CD4-positive, CD25-positive, alpha-beta regulatory T cell (primary cell): ENCODE results near the gene PCSK6. TPM values are rescaled to one million over a fixed set of nuclear protein-coding genes. Genes with fewer than 3 reads are reported as not detected.
"Not testable (repeated sequence)": the region's sequence is repeated elsewhere in the genome, so short reads cannot be mapped to it uniquely, and the experiment has no call there.

Experiments used
- ATAC-seq, 2 donors: fragments of 150-1000 bp; cut with Tn5 transposase; one replicate each; pipeline ENCODE4 v1.10.0; 2021; ENCODE audit warnings: low read depth in 2 of 2, moderate number of reproducible peaks in 2 of 2, moderate library complexity in 1 of 2
- DNase-seq, 3 donors: peaks; one replicate each; pipeline versions ENCODE4 v3.0.0 to v3.0.0-alpha.2; 2012 to 2022; ENCODE audit warnings: mixed read lengths in 1 of 3
- H3K27ac ChIP-seq: one replicate; pipeline ENCODE4 v1.7.0; 2013; ENCODE audit warnings: mild to moderate bottlenecking, low read length; ENCODE audit not compliant: insufficient read depth, poor library complexity, severe bottlenecking
- H3K27me3 ChIP-seq: one replicate; pipeline ENCODE4 v1.7.0; 2013; ENCODE audit warnings: low read length; ENCODE audit not compliant: control insufficient read depth, insufficient read depth
- H3K36me3 ChIP-seq: one replicate; pipeline ENCODE4 v1.7.0; 2013; ENCODE audit warnings: mild to moderate bottlenecking, low read length, moderate library complexity; ENCODE audit not compliant: control insufficient read depth, insufficient read depth
- H3K4me1 ChIP-seq: 2 replicates; pipeline ENCODE4 v1.7.0; 2013; ENCODE audit warnings: mild to moderate bottlenecking, low read length; ENCODE audit not compliant: insufficient read depth, control insufficient read depth, poor library complexity, severe bottlenecking
- H3K4me3 ChIP-seq: one replicate; pipeline ENCODE4 v1.7.0; 2013; ENCODE audit warnings: low read depth, mild to moderate bottlenecking, low read length, moderate library complexity
- H3K9me3 ChIP-seq, 2 experiments: 1 replicate in 1 of 2; 2 replicates in 1 of 2; pipeline ENCODE4 v1.7.0; 2013; ENCODE audit warnings: low read length in 2 of 2, mild to moderate bottlenecking in 1 of 2, moderate library complexity in 1 of 2; ENCODE audit not compliant: control insufficient read depth in 2 of 2
- H3K27ac Mint-ChIP-seq, 3 donors: one replicate each; pipeline ENCODE4 v1.8.0; 2020 to 2022; ENCODE audit warnings: mild to moderate bottlenecking in 3 of 3, mixed read lengths in 3 of 3, moderate library complexity in 2 of 3
- H3K27me3 Mint-ChIP-seq: one replicate; pipeline ENCODE4 v1.8.0; 2022; ENCODE audit warnings: mild to moderate bottlenecking, mixed read lengths
- H3K36me3 Mint-ChIP-seq: one replicate; pipeline ENCODE4 v1.8.0; 2020; ENCODE audit warnings: mixed read lengths
- H3K4me1 Mint-ChIP-seq, 4 donors: one replicate each; pipeline ENCODE4 v1.8.0; 2020 to 2022; ENCODE audit warnings: mixed read lengths in 4 of 4, mild to moderate bottlenecking in 1 of 4
- H3K4me3 Mint-ChIP-seq, 4 donors: one replicate each; pipeline ENCODE4 v1.8.0; 2020 to 2022; ENCODE audit warnings: mild to moderate bottlenecking in 4 of 4, mixed read lengths in 4 of 4, moderate library complexity in 3 of 4
- H3K9me3 Mint-ChIP-seq, 7 donors: one replicate each; pipeline ENCODE4 v1.8.0; 2020 to 2022; ENCODE audit warnings: mixed read lengths in 7 of 7, mild to moderate bottlenecking in 3 of 7, moderate library complexity in 2 of 7
- polyA plus RNA-seq, 4 donors: library from polyadenylated mRNA; unstranded; fragments of 300-500 nt; fragmentation: Illumina TruSeq; gene quantifications; one replicate each; pipeline ENCODE4 v1.2.3, GENCODE V29; 2021
- total RNA-seq: library from RNA; stranded (reverse); gene quantifications from one replicate; pipeline ENCODE4 v1.2.3, GENCODE V29; 2022

The PCSK6 gene
- total and polyA plus RNA-seq, 5 donors from 2014 or later = 0.07 to 1.1 (median 0.22) TPM; not detected in 1

- Histone ChIP-seq H3K9me3 (peaks cover 3 to 15% of the 10 kb centered on the region in 2 experiments), H3K4me3 (no peak overlapping the region), H3K4me1 (peaks cover 4% of the 10 kb centered on the region), H3K27me3 (peaks cover 7% of the 10 kb centered on the region), H3K27ac (no peak overlapping the region), H3K36me3 (no peaks in the 10 kb centered on the region)
- H3K9me3 Mint-ChIP-seq = peaks cover 0 to 26% (median 7%) of the 10 kb centered on the region in 7 donors
- peaks cover 0 to 18% (median 2%) of the 10 kb centered on the region in 4 donors for H3K4me1 Mint-ChIP-seq
- no peaks in the 10 kb centered on the region for H3K36me3 Mint-ChIP-seq
- ATAC-seq (no peak), DNase-seq (no peak)
- peaks cover 6% of the 10 kb centered on the region for H3K27me3 Mint-ChIP-seq
- H3K4me3 Mint-ChIP-seq = no peak overlapping the region
- H3K27ac Mint-ChIP-seq = no peak overlapping the region
Measured at GRCh38 chr15:101337976-101338375, 151.5 kb downstream of the PCSK6 start.

DNA sequence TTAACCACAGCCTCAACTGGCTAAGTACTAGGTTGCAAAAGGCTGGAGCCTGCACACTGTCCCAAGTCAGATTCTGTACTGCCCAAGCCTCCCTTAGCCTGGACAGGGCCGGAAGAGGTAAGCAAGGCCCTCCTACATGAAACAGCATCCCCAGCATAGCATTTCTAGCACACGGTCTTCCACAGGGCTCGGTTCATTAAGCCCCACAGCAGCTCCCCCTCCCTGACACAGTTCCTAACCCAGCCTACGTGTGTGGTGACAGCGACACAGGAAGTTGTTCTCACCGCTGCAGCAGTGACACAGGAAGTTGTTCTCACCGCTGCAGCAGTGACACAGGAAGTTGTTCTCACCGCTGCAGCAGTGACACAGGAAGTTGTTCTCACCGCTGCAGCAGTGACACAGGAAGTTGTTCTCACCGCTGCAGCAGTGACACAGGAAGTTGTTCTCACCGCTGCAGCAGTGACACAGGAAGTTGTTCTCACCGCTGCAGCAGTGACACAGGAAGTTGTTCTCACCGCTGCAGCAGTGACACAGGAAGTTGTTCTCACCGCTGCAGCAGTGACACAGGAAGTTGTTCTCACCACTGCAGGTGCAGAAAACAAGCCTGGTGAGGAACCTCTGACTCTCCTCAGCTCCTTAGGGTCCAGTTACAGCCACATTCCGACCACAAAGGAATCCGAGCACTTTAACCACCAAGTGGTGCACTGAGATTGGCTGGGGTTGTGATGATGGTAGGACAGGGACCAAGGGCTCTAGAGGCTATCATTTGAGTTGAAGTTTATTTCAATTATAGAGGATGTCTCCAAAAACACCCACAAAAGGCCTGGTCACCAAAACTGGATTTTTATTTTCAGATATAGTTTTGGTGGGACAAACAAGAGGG is 155.4 kb downstream of the PCSK6 start:
- Mint-ChIP-seq H3K9me3 (peaks cover 0 to 22% (median 7%) of the 10 kb centered on the region in 7 donors), H3K27ac (peak overlapping the region; percentile 82 to 98 (median 91)), H3K4me3 (peak overlapping the region in 3 of 4 donors; percentile 26 to 81 (median 60)), H3K4me1 (peaks cover 0 to 20% (median 2%) of the 10 kb centered on the region in 4 donors)
- not testable (repeated sequence) for H3K4me1 ChIP-seq, H3K36me3 ChIP-seq, H3K27me3 ChIP-seq, H3K36me3 Mint-ChIP-seq, H3K4me3 ChIP-seq, H3K27me3 Mint-ChIP-seq
- H3K27ac ChIP-seq = peak overlapping the region; percentile 79
- DNase-seq = peak; percentile 28 to 67 (median 47)
- H3K9me3 ChIP-seq = peaks cover 3 to 22% of the 10 kb centered on the region in 2 experiments
- ATAC-seq = peak; percentile 79 to 84

DNA sequence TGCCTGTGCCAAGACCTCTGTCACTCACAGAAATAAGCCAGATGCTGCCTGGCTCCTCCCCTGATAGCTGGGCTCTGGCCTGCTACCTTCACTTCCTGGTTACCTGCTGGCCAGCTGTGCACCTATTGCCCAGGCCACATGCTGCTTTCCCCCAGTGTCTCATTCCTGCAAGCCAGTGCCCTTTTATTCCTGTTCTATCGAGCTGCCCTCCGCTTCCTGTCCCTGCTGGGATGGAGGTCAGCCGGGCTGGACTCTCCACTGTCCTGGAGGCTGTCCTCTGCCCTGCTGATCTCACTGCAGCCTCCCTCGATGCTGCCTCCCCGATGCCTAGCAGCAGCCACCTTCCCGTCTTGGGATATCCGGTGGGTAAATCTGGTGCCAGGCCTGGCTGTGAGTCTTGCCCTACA is 157.4 kb downstream of the PCSK6 start:
- Histone ChIP-seq H3K9me3 (peaks cover 3 to 22% of the 10 kb centered on the region in 2 experiments), H3K27me3 (no peaks in the 10 kb centered on the region), H3K4me3 (no peak overlapping the region), H3K4me1 (peaks cover 4% of the 10 kb centered on the region), H3K27ac (no peak overlapping the region), H3K36me3 (no peaks in the 10 kb centered on the region)
- no peaks in the 10 kb centered on the region for H3K36me3 Mint-ChIP-seq
- ATAC-seq (no peak), DNase-seq (no peak)
- H3K27ac Mint-ChIP-seq = no peak overlapping the region
- peak overlapping the region in 1 of 4 donors; percentile 60 for H3K4me3 Mint-ChIP-seq
- H3K9me3 Mint-ChIP-seq = peaks cover 0 to 22% (median 7%) of the 10 kb centered on the region in 7 donors
- peaks cover 0 to 20% (median 2%) of the 10 kb centered on the region in 4 donors for H3K4me1 Mint-ChIP-seq
- H3K27me3 Mint-ChIP-seq = no peaks in the 10 kb centered on the region

DNA sequence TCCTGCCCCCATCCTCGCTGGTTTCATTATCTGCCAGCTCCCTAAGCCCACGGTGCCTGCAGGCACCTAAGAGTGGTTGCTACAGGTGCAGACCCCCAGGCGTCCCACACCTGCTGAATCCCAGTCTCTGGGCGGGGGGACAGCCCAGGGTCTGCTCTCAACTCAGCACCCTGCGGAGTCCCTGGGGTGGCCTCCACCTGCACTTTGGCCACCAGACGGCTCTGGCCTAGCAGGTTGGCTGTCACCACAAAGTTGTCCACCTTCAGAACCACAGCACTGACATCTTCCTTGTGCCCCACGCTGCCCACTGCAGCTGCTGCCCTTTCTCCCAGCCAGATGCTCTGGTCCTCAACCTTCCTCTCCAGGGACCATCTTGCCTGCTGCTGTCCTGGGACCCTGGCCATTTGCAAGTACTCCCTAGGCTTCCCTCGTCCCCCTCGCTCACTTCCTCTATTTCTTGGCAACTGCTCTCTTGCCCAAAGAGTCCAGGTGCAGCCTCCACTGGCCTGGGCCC is 159.6 kb downstream of the PCSK6 start:
- peaks cover 0 to 15% (median 2%) of the 10 kb centered on the region in 7 donors for H3K9me3 Mint-ChIP-seq
- H3K27me3 Mint-ChIP-seq = no peaks in the 10 kb centered on the region
- no peak overlapping the region for H3K27ac ChIP-seq
- no peak overlapping the region for H3K4me3 ChIP-seq
- DNase-seq = no peak
- no peaks in the 10 kb centered on the region for H3K36me3 ChIP-seq
- H3K4me1 Mint-ChIP-seq = peaks cover 0 to 17% (median 2%) of the 10 kb centered on the region in 4 donors
- ATAC-seq = no peak
- no peaks in the 10 kb centered on the region for H3K27me3 ChIP-seq
- H3K36me3 Mint-ChIP-seq = no peaks in the 10 kb centered on the region
- peaks cover 3 to 19% of the 10 kb centered on the region in 2 experiments for H3K9me3 ChIP-seq
- peak overlapping the region in 1 of 3 donors; percentile 75 for H3K27ac Mint-ChIP-seq
- no peak overlapping the region for H3K4me3 Mint-ChIP-seq
- peaks cover 4% of the 10 kb centered on the region for H3K4me1 ChIP-seq

DNA sequence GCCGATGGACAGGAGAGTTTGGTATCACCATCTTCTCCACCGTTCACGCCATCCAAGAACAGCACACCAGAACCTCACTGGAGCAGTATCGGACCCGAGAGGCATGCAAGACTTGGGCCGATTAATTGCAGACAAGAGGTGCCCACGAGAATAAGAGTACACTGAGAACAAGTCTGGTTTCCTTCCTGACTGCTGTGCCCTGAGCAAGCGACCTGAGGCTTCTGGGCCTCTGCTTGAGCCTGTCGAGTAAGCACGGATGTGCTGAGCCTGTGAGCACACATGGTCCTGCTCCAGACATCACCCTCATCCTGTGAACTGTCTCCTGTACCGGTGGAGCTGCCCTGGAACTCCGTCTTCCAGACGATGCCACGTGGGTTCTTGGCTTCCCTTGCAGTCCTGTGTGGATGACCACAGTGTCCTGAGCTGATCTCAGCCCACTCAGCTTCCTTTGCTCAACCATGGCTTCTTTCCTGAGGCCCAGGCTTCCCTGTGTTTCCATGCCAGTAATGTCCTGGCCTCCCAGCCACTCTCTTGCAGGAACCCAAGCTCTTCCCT is 160.1 kb downstream of the PCSK6 start:
- no peaks in the 10 kb centered on the region for H3K36me3 ChIP-seq
- Mint-ChIP-seq H3K27ac (no peak overlapping the region), H3K4me1 (peaks cover 0 to 12% (median under 1%) of the 10 kb centered on the region in 4 donors), H3K4me3 (no peak overlapping the region), H3K9me3 (peaks cover 0 to 10% (median 2%) of the 10 kb centered on the region in 7 donors), H3K27me3 (no peaks in the 10 kb centered on the region), H3K36me3 (no peaks in the 10 kb centered on the region)
- no peak for ATAC-seq
- DNase-seq = no peak
- H3K4me3 ChIP-seq = no peak overlapping the region
- H3K27ac ChIP-seq = no peak overlapping the region
- H3K27me3 ChIP-seq = no peaks in the 10 kb centered on the region
- H3K9me3 ChIP-seq = peaks cover 3 to 14% of the 10 kb centered on the region in 2 experiments
- H3K4me1 ChIP-seq = peaks cover 4% of the 10 kb centered on the region

DNA sequence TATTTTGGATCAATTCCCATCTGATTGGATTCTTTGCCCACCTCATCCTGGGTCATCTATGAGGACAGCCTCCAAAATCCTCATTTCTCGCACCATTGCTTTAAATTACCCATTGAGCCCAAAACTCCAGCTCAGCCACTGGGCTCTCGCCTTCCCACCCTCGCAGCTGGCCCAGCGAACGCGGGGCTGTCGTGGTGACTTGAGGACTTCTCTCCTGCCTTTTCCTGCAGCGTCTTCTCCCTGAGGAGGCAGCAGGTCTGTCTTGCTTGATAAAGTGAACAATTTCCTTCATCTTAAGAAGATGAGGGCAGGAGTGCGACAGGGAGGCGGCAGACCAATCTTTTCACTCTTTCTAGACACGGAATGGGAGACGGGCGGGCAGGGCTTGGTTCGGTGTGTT is 161.5 kb downstream of the PCSK6 start:
- Mint-ChIP-seq H3K27me3 (no peaks in the 10 kb centered on the region), H3K27ac (peak overlapping the region in 1 of 3 donors; percentile 16), H3K9me3 (peaks cover 0 to 8% (median 0%) of the 10 kb centered on the region in 7 donors), H3K4me3 (no peak overlapping the region), H3K4me1 (peaks cover 0 to 4% (median 0%) of the 10 kb centered on the region in 4 donors), H3K36me3 (no peaks in the 10 kb centered on the region)
- no peaks in the 10 kb centered on the region for H3K36me3 ChIP-seq
- no peaks in the 10 kb centered on the region for H3K27me3 ChIP-seq
- H3K4me1 ChIP-seq = no peaks in the 10 kb centered on the region
- peaks cover 0 to 7% of the 10 kb centered on the region in 2 experiments for H3K9me3 ChIP-seq
- no peak overlapping the region for H3K4me3 ChIP-seq
- H3K27ac ChIP-seq = no peak overlapping the region
- ATAC-seq (no peak), DNase-seq (no peak)

DNA sequence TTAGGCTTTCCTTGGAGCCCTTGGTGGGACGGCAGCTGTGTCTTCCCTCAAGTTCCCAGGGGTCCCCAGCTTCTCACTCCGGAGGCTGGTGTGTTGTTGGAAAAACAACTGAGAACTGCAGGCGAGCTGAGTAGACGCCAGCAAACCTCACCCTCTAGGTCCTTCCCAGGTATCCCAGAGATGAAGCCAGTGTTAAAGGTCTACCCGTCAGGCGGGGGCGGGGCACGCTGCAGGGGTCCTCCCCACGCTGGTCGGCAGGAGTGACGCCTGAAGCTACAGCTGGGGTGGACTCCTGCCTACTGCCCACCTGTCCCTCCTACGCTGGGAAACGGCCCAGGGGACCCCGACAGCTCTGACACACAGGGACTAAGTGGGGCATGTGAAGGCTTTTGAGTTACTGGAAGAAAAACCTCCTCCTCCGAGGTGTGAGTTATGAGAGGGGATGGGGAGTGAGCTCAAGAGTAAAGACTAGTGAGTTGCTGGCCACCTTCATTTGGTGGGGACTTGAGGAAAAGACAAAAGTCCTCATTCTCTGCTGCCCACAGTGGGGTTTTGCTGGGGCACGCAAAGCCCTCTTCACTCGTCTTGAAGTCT is 162.3 kb downstream of the PCSK6 start:
- H3K27ac Mint-ChIP-seq = no peak overlapping the region
- ATAC-seq = no peak
- peaks cover 0 to 8% (median 0%) of the 10 kb centered on the region in 7 donors for H3K9me3 Mint-ChIP-seq
- no peaks in the 10 kb centered on the region for H3K4me1 ChIP-seq
- H3K4me3 ChIP-seq = no peak overlapping the region
- H3K27ac ChIP-seq = no peak overlapping the region
- H3K4me1 Mint-ChIP-seq = peaks cover 0 to 2% (median 0%) of the 10 kb centered on the region in 4 donors
- H3K36me3 Mint-ChIP-seq = no peaks in the 10 kb centered on the region
- no peaks in the 10 kb centered on the region for H3K27me3 ChIP-seq
- H3K4me3 Mint-ChIP-seq = no peak overlapping the region
- H3K9me3 ChIP-seq = no peaks in the 10 kb centered on the region
- H3K36me3 ChIP-seq = no peaks in the 10 kb centered on the region
- H3K27me3 Mint-ChIP-seq = no peaks in the 10 kb centered on the region
- no peak for DNase-seq
